HG02763 (cell line): ENCODE measurements around the gene PHACTR1.

Source experiments
- ATAC-seq: cut with Tn5 transposase; IDR thresholded peaks from one replicate; pipeline ENCODE4 v1.9.1; 2021; ENCODE audit warnings: mild to moderate bottlenecking, moderate library complexity; ENCODE audit not compliant: unreplicated experiment

PHACTR1 gene

DNA sequence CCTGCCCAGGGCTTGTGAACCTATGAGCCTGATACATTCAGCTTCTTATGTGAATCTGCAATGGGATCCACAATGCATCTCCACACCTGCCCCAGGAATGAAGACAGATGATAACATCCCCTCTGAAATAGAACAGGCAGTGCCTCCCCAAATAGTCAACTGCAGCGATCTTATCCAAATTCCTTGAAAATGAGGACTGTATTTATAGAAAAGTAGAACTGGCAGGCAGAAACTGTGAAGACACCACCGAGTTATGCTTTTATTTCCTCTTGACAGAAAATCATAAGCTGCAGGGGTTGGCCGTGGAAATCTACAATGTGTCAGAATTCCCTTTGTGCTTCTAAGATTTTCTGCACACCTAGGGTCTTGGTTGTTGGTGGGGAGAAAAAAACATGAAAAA is 341.5 kb downstream of the PHACTR1 start:
- ATAC-seq, result no peak

DNA sequence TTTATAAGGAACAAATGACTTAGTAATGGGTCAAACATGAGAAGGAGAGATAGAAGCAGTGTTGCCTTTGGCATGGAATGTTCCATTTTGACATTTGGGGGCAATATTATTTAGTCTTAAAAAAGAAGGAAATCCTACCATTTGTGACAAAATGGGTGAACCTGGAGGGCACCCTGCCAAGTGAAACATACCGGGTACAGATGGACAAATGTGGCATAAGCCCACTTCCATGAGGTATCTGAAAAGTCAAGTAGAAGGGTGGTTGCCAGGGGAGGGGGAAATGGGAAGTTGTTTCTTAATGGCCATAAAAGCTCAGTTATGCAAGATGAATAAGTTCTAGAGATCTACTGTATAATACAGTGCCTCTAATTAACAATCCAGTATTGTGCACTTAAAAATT is 342.5 kb downstream of the PHACTR1 start:
- ATAC-seq, result no peak

DNA sequence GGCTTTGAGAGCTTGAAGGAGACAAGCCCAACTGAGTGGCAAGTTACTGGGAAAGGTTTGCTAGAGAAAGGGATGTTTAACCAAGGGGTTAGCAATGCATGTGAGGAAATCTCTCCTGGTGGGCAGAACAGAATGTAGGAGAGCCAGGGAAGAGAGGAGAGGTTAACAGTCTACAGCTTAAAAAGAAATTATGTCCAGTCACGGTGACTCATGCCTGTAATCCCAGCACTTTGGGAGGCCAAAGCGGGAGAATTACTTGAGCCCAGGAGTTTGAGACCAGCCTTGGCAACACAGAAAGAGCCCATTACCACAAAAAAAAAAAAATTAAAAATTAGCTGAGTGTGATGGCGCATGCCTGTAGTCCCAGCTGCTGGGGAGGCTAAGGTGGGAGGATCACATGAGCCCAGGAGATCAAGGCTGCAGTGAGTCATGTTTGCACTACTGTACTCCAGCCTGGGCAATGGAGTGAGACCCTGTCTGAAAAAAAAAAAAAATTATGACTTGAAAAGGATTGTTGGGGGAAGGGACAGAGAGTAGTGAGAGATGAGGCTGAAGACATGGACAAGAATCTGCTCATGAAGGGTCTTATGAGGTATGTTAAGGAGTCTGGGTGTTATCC is 346.8 kb downstream of the PHACTR1 start:
- no peak for ATAC-seq

DNA sequence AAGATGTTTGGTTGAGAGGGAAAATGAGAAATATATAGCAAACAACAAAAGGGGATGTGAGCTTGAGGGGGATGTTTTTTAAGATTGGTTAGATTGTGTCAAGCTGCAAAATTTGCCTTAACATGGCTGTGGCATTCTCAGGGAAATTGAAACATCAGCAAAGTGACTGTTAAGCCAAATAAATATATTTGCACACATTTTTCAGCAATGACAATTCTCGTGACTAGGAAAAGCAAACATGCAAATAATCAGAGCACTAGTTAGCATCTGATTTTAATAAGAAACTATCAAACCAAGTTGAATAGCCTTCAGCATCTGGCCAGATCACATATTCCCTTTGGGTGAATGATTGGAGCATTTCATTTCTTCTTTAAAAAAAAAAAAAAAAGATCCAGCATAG is 349.0 kb downstream of the PHACTR1 start:
- ATAC-seq, result no peak

GRCh38 chr6:13066050-13066449 is 349.5 kb downstream of the PHACTR1 start:
- ATAC-seq, result no peak

- no peak for ATAC-seq
Measured at GRCh38 chr6:13066820-13067219, 350.3 kb downstream of the PHACTR1 start.

DNA sequence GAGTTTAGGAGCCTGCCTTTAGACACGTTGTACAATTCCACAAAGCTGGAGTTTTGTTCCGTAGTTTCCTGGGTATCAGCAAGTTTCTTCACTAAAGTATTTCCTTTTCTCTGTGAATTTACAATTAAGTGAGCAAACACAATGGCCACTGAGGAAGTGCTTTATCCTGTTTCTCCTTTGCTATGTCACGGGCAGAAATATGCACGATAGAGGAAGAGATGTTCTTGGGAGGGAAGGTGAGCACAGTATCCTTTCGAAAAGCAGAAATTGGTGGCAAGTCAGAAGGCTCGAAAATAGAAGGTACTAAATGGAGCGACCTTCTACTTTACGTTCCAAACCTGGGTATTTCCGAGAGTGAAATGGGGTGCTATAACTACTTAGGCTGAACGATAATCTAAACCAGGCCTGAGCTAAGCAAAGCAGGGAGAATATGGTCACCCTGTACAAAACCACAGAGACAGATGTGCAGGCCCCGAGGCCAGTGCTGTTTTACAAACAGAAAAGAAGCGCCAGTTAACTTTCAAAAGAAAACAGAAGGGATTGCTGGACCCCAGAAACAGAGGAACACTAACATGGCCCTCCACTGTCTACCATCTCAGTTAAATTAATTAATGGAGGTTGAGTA is 352.1 kb downstream of the PHACTR1 start:
- no peak for ATAC-seq

GRCh38 chr6:13071550-13072345 is 355.2 kb downstream of the PHACTR1 start:
- ATAC-seq, result no peak

GRCh38 chr6:13072686-13073347 is 356.2 kb downstream of the PHACTR1 start:
- no peak for ATAC-seq

GRCh38 chr6:13074415-13075140 is 358.0 kb downstream of the PHACTR1 start:
- ATAC-seq, result no peak

GRCh38 chr6:13075141-13075845 is 358.7 kb downstream of the PHACTR1 start:
- no peak for ATAC-seq

GRCh38 chr6:13076575-13076974 is 360.0 kb downstream of the PHACTR1 start:
- ATAC-seq, result no peak

- no peak for ATAC-seq
Measured at GRCh38 chr6:13077117-13077516, 360.6 kb downstream of the PHACTR1 start.

DNA sequence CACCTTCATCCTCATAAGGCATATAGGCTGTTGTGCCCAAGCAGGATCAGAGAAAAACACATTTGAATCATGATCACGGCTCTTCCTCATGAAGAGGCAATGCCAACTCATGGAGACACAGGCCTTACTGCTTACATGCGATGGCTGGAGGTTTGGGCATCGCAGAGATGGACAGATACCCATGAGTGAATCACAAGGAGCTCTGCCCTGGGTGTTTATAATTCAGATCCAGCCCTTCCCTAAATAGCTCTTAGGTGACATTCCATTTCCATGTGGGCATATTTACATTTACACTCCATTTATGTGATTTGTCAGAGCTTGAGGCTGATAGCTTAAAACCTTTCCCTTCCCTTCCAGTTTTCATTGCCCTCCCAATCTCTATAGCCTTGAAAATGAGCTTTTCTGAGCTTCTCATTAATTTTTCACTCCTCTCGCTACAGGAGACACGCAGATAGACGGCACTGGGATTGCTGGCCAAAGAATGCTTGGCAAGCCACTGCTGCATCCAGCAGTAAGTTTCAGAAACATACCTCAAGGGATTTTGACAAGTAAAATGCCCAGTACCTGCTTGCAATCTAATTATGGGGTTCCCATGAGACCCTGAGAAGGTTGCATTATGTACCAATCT is 362.6 kb downstream of the PHACTR1 start:
- no peak for ATAC-seq

DNA sequence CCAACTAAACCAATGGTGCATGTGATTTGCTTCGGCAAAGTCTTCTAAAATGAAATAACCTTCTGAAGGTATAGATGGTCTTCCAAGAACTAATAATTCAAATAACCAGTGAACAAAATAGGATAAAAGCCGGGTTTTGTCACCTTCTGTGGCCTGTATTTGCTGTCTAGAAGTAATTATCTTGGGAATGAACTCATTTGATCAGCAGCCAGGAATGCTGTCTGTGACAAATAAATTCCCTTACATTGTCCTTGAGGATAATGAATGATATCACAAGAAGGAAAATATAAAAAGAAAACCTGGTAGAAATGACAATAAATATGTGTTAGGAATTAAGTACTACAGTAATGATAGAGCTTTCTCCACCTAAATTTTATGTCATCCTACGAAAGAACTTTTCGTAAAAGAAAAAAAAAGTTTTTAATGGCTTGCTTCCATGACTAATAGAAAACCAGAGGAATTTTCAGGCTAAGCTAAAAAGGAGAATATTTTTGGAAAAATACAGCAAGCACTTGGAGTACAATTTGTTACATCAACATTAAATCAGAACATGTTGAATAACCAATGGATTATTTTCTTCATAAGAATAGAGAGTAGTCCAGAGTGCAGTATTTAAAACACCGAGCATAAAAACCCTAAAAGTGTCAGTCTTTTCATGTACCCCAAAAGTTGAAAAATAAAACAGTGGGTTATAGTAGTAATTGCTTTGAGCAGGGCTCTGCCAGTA is 364.1 kb downstream of the PHACTR1 start:
- ATAC-seq, result no peak

DNA sequence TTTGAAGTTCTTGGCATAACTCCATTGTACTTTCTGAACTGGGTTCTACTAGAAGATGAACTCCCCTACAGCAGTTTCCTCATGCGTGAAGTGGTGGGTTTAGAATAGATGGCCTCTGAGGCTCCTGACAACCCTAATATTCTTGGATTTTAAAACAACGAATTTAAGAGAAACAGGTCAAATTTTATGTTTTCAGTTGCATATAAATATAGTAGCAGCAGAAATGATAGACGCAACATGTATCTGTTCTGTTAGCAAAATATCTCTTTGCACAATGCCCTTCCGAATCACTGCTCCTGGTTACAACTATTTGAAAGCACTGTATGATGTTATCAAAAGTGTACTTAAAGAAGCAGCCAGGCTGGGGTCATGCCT is 364.6 kb downstream of the PHACTR1 start:
- no peak for ATAC-seq

DNA sequence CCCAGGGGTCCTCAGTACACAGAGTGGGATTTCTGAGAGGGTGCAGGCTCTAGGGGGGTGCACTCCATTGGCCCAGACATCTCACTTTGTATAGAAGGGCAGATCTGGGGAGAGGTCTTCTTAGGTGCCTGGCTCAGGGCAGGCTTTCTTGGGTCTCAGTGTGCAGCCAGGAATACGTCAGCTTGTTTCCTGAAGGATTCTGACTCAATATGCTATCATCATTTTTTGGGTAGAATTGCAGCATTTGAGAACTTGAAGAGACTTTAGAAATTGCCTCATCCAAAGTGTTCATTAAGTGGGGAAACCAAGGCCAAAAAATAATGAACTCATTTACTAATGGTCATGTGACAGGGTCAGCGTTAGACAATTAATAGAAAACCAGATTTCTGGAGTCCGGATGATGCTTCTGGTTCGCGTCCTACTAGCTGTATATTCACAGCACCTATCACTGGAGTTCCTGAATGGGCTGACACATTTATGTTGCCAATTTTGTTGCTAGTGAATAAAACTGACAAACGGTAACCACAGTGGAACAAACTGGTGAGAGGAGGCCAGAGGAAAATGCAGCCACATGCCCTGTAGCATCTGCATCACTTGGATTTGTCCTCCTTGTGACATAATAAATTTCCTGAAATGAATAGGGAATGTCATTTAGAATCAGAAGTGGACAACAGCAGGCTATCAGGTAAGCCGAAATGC is 372.9 kb downstream of the PHACTR1 start:
- ATAC-seq, result no peak

DNA sequence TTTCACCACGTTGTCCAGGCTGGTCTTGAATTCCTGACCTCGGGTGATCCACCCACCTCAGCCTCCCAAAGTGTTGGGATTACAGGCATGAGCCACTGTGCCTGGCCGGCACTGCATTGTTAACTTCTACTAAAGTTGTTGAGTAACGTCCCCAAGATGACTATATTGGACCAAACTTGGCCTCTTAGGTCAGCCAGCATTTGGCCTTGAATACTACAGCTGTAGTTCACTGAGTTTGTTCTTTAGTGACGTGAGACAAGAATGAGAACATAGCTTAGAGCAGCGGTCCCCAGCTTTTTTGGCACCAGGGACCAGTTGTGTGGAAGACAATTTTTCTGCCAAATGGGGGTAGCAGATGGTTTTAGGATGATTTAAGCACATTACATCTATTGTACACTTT is 374.6 kb downstream of the PHACTR1 start:
- no peak for ATAC-seq
